Prostate gland (tissue), 2 donors: ENCODE results near the gene THNSL1. TPM values are rescaled to one million over a fixed set of nuclear protein-coding genes. Genes with fewer than 3 reads are reported as not detected.

ENCODE experiments used
- DNase-seq: peaks from one replicate; pipeline ENCODE4 v3.0.0-alpha.2; 2019; ENCODE audit warnings: low spot score
- H3K27ac ChIP-seq, 2 donors: fragments of 200-600 bp; sonication (generic); 2 replicates each; pipeline ENCODE4 v1.5.1; 2017 to 2019
- H3K27me3 ChIP-seq: fragments of 200-600 bp; sonication (generic); replicated peaks from 2 replicates; pipeline ENCODE4 v1.5.1; 2019; ENCODE audit not compliant: insufficient read depth
- H3K36me3 ChIP-seq, 2 donors: fragments of 200-600 bp; sonication (generic); 1 replicate in 1 of 2; 2 replicates in 1 of 2; pipeline versions ENCODE4 v1.5.1 to v1.8.1; 2017 to 2019
- H3K4me1 ChIP-seq: fragments of 200-600 bp; sonication (generic); replicated peaks from 2 replicates; pipeline ENCODE4 v1.5.1; 2019
- H3K4me3 ChIP-seq, 2 donors: fragments of 200-600 bp; sonication (generic); 2 replicates each; pipeline ENCODE4 v1.5.1; 2017 to 2019
- H3K9me3 ChIP-seq: fragments of 200-600 bp; sonication (generic); 2 replicates; pipeline ENCODE4 v1.5.1; 2017
- POLR2A ChIP-seq: fragments of 450-650 bp; IDR thresholded peaks from one replicate; pipeline ENCODE4 v1.6.1; 2016; ENCODE audit warnings: antibody characterized with exemption, mild to moderate bottlenecking
- POLR2AphosphoS5 ChIP-seq: sonication (generic); formaldehyde crosslinking; IDR thresholded peaks from one replicate; pipeline ENCODE4 v1.6.1; 2017; ENCODE audit warnings: antibody characterized with exemption
- WGBS: methylation state at CpG from one replicate; pipeline ENCODE4 v1.1.5; 2018; 5-methylcytosine and 5-hydroxymethylcytosine counted together
- intact Hi-C: fragments of 100-400 bp; cut with DNase I; formaldehyde crosslinking; loops from one replicate; pipeline ENCODE4 v1.14.2; 2022
- total RNA-seq, 2 donors: library from RNA; depleted of rRNA; stranded (reverse); fragments of >200 nt; gene quantifications; one replicate each; pipeline ENCODE4 v1.1.0, GENCODE V29; 2016
- TF ChIP-seq, protein P1 (sequence below), 4 experiments: fragments of 200-600 bp in 2 of 4; fragments of 450-650 bp in 2 of 4; sonication (generic) in 2 of 4; IDR thresholded peaks; 1 replicate in 3 of 4; 2 replicates in 1 of 4; pipeline ENCODE4 v1.5.1; 2016 to 2019; ENCODE audit warnings: antibody characterized with exemption in 4 of 4, mild to moderate bottlenecking in 2 of 4, moderate library complexity in 2 of 4

Gene THNSL1
- total RNA-seq, 2 donors from 2014 or later = 2.4 to 4.3 TPM

DNA sequence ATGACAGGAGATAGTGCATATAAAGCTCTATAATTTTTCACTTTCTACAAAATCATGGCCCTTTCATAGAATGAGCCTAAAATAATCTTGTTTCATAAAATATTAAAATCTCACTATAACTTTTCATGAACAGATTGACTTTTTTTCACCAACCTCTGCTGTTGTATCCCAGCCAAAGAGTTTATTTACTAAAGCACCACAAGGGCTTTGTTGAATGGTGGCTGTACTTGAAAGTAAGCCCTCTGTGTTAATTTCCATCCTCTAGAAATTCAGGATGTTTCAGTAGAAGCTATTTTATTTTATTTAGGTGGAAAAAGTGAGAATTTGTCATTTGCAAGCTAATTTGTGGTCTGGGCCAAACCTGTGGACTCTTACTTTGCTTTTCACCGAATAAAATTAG, 30.2 kb downstream of the THNSL1 start:
- no peak for TF ChIP-seq POLR2A
- no peak for TF ChIP-seq POLR2AphosphoS5
- TF ChIP-seq, protein P1, sequence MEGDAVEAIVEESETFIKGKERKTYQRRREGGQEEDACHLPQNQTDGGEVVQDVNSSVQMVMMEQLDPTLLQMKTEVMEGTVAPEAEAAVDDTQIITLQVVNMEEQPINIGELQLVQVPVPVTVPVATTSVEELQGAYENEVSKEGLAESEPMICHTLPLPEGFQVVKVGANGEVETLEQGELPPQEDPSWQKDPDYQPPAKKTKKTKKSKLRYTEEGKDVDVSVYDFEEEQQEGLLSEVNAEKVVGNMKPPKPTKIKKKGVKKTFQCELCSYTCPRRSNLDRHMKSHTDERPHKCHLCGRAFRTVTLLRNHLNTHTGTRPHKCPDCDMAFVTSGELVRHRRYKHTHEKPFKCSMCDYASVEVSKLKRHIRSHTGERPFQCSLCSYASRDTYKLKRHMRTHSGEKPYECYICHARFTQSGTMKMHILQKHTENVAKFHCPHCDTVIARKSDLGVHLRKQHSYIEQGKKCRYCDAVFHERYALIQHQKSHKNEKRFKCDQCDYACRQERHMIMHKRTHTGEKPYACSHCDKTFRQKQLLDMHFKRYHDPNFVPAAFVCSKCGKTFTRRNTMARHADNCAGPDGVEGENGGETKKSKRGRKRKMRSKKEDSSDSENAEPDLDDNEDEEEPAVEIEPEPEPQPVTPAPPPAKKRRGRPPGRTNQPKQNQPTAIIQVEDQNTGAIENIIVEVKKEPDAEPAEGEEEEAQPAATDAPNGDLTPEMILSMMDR (IDR thresholded peaks at IDR 0.05) = no peak
- H3K27ac ChIP-seq = no peak overlapping the region
- no peaks in the 10 kb centered on the region for H3K36me3 ChIP-seq
- H3K4me1 ChIP-seq = no peaks in the 10 kb centered on the region
- no peaks in the 10 kb centered on the region for H3K9me3 ChIP-seq
- H3K27me3 ChIP-seq = peaks cover 2% of the 10 kb centered on the region
- H3K4me3 ChIP-seq = no peak overlapping the region
- WGBS = 67% methylated on average over 1 of the region's 1 CpG
- intact Hi-C loops = no loop called here
- DNase-seq = no peak

DNA sequence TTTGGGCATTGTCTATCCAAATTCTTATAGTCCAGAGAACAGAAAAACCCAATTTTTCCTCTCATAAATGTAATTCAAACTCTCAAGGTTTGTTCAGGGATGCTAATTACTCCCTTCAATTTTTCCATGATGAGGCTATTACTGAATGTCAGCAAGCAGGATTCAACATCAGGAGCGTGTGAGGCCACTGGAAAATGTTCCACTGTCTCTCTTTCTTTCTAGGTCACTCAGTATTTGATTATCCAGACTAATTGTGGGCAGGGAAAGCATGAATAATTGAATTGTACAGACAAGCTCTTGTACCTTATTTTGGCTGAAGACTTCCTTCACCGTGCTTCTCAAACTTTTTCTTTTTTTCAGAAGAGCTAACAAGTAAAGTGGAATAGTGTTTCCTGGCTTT, 30.7 kb downstream of the THNSL1 start:
- WGBS = 31% methylated on average over 2 of the region's 2 CpGs
- TF ChIP-seq, protein P1 (IDR thresholded peaks at IDR 0.05) = no peak
- TF ChIP-seq POLR2AphosphoS5 (no peak), POLR2A (no peak)
- no peak overlapping the region for H3K27ac ChIP-seq
- no peak overlapping the region for H3K4me3 ChIP-seq
- H3K36me3 ChIP-seq = no peaks in the 10 kb centered on the region
- intact Hi-C loops = no loop called here
- DNase-seq = no peak
- no peaks in the 10 kb centered on the region for H3K4me1 ChIP-seq
- H3K27me3 ChIP-seq = peaks cover 2% of the 10 kb centered on the region
- no peaks in the 10 kb centered on the region for H3K9me3 ChIP-seq

GRCh38 chr10:25047591-25048301, 31.3 kb downstream of the THNSL1 start:
- no peak for TF ChIP-seq POLR2A
- TF ChIP-seq, protein P1 (IDR thresholded peaks at IDR 0.05) = no peak
- no peak overlapping the region for H3K4me3 ChIP-seq
- peaks cover 2% of the 10 kb centered on the region for H3K27me3 ChIP-seq
- no peaks in the 10 kb centered on the region for H3K36me3 ChIP-seq
- DNase-seq = no peak
- WGBS = 38% methylated on average over 4 of the region's 4 CpGs
- no peaks in the 10 kb centered on the region for H3K9me3 ChIP-seq
- intact Hi-C loops = no loop called here
- H3K4me1 ChIP-seq = no peaks in the 10 kb centered on the region
- no peak overlapping the region for H3K27ac ChIP-seq

DNA sequence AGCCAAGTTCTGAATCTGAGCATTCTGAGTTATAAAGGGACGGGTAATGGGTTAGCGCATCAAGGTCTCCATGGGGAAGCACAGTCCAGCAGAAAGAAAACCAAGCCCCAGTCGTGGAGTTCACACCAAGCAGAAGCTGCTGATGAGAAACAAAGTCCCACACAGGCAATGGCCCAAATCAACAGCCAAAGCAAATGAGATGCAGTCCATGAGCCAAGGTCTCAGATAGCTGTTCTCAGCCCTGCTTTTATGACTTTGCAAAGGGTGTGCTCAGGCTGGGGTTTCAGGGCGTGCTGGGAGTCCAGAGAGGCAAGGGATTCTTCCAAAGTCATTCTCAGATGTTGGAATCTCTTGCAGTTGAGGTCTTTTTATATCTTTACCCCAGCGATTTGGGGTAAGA, 32.0 kb downstream of the THNSL1 start:
- H3K27me3 ChIP-seq = peaks cover 2% of the 10 kb centered on the region
- no peak overlapping the region for H3K27ac ChIP-seq
- no peak overlapping the region for H3K4me3 ChIP-seq
- TF ChIP-seq, protein P1 (IDR thresholded peaks at IDR 0.05) = no peak
- TF ChIP-seq POLR2A (no peak), POLR2AphosphoS5 (no peak)
- no peaks in the 10 kb centered on the region for H3K36me3 ChIP-seq
- H3K4me1 ChIP-seq = no peaks in the 10 kb centered on the region
- 87% methylated on average over 5 of the region's 5 CpGs for WGBS
- DNase-seq = no peak
- intact Hi-C loops = no loop called here
- H3K9me3 ChIP-seq = no peaks in the 10 kb centered on the region

DNA sequence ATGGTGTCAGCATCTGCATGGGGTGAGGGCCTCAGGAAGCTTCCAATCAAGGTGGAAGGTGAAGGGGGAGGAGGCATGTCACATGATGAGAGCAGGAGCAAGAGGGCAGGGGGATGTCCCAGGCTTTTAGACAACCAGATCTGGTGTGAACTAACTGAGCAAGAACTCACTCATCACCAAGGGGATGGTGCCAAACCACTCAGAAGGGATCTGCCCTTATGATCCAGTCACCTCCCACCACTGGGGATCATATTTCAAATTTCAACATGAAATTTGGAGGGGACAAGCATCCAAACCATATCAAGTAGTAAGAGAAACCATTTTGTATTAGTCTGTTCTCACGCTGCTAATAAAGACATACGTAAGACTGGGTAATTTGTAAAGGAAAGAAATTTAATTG, 33.6 kb downstream of the THNSL1 start:
- intact Hi-C loops = no loop called here
- no peaks in the 10 kb centered on the region for H3K36me3 ChIP-seq
- 90% methylated on average over 2 of the region's 2 CpGs for WGBS
- H3K27me3 ChIP-seq = peaks cover 2% of the 10 kb centered on the region
- TF ChIP-seq POLR2AphosphoS5 (no peak), POLR2A (no peak)
- TF ChIP-seq, protein P1 (IDR thresholded peaks at IDR 0.05) = no peak
- no peak overlapping the region for H3K4me3 ChIP-seq
- no peak overlapping the region for H3K27ac ChIP-seq
- no peak for DNase-seq
- H3K4me1 ChIP-seq = no peaks in the 10 kb centered on the region
- no peaks in the 10 kb centered on the region for H3K9me3 ChIP-seq
